Measurements from ENCODE around the gene MMP11.

DNA sequence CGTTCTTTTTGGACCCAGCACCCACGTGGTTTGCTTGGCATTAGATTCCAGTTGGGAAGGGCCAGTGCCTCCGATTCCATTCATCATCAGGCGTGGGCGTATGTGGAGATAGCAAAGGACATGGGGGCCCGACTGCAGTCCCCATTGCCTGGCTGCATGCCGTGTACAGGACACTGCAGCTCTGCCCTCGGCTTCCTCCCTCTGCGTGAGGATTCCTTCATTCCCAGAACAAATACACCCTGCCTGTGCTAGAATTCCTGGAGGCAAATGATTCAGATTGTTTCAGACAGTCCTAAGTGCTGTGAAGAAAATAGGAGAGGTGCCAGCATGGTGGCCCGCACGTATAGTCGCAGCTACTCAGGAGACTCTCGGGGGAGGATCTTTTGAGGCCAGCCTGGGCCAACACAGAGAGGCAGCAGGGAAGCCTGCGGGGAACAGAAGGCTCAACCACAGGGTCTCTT, 50.7 kb downstream of the MMP11 start:
- TF ChIP-seq, protein P1, sequence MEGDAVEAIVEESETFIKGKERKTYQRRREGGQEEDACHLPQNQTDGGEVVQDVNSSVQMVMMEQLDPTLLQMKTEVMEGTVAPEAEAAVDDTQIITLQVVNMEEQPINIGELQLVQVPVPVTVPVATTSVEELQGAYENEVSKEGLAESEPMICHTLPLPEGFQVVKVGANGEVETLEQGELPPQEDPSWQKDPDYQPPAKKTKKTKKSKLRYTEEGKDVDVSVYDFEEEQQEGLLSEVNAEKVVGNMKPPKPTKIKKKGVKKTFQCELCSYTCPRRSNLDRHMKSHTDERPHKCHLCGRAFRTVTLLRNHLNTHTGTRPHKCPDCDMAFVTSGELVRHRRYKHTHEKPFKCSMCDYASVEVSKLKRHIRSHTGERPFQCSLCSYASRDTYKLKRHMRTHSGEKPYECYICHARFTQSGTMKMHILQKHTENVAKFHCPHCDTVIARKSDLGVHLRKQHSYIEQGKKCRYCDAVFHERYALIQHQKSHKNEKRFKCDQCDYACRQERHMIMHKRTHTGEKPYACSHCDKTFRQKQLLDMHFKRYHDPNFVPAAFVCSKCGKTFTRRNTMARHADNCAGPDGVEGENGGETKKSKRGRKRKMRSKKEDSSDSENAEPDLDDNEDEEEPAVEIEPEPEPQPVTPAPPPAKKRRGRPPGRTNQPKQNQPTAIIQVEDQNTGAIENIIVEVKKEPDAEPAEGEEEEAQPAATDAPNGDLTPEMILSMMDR (IDR thresholded peaks at IDR 0.05; ENCODE audit: insufficient read depth, low read length) = no peak
- TF ChIP-seq SPI1 (IDR thresholded peaks at IDR 0.05; ENCODE audit: borderline replicate concordance, low read depth) (no peak), POLR2AphosphoS5 (IDR thresholded peaks at IDR 0.05; ENCODE audit: low read depth) (no peak)

Measured in HL-60 (cell line).